GM12878 (cell line): ENCODE results near the gene FAM227A. TPM values are rescaled to one million over a fixed set of nuclear protein-coding genes. Genes with fewer than 3 reads are reported as not detected.

ENCODE experiments used
- ATAC-seq: fragments of 200-7000 bp; cut with Tn5 transposase; 3 replicates; pipeline ENCODE4 v1.9.1; 2020; ENCODE audit warnings: mild to moderate bottlenecking, moderate library complexity
- BruUV-seq: library from RNA; stranded (reverse); fragments of 400-500 nt; replicated peaks from 2 replicates; lab custom pipeline; 2021; lab: Mats Ljungman, UMichigan
- CTCF ChIA-PET: fragments of 300-600 bp; sonication (Branson Sonifier 250); formaldehyde crosslinking; extraction: SDS; loops from one replicate; lab custom pipeline; 2021; ENCODE audit warnings: inconsistent platforms; lab: Yijun Ruan, JAX
- POLR2A ChIA-PET: fragments of 350-600 bp; formaldehyde crosslinking; extraction: SDS; loops from one replicate; lab custom pipeline; 2021; ENCODE audit warnings: inconsistent platforms; lab: Charles Lee
- RAD21 ChIA-PET: fragments of 300-600 bp; sonication (Branson Sonifier 250); formaldehyde crosslinking; loops from one replicate; lab custom pipeline; 2023; ENCODE audit warnings: antibody characterized with exemption; ENCODE audit not compliant: unreplicated experiment; lab: Charles Lee
- SMC1A ChIA-PET: fragments of 300-600 bp; sonication (Branson Sonifier 250); formaldehyde crosslinking; loops from one replicate; lab custom pipeline; 2023; ENCODE audit not compliant: unreplicated experiment, uncharacterized antibody; lab: Charles Lee
- DNase-seq: peaks from one replicate; pipeline ENCODE4 v3.0.0-alpha.2; 2011; ENCODE audit warnings: low read depth, low spot score
- FAIRE-seq: peaks from 3 replicates; lab custom pipeline; 2011; peaks lifted over from hg19 to GRCh38; lab: Jason Lieb, UNC
- H2AFZ ChIP-seq: 2 replicates; pipeline ENCODE4 v1.6.0; 2011; ENCODE audit warnings: low read depth, low read length, control low read depth; ENCODE audit not compliant: control insufficient read depth
- H3K27ac ChIP-seq: 2 replicates; pipeline ENCODE4 v1.5.1; 2011; ENCODE audit warnings: control low read depth; ENCODE audit not compliant: control insufficient read depth, insufficient read depth
- H3K27me3 ChIP-seq, 2 experiments: replicated peaks in 1 of 2; 2 replicates each; pipeline versions ENCODE4 v1.6.0 to v1.6.1; 2011; ENCODE audit warnings: low read length in 1 of 2; ENCODE audit not compliant: control insufficient read depth in 2 of 2, insufficient read depth in 2 of 2
- H3K36me3 ChIP-seq, 2 experiments: 2 replicates each; pipeline ENCODE4 v1.5.1; 2011; ENCODE audit warnings: low read length in 1 of 2; ENCODE audit not compliant: control insufficient read depth in 2 of 2, insufficient read depth in 2 of 2
- H3K4me1 ChIP-seq: 2 replicates; pipeline ENCODE4 v1.6.1; 2011; ENCODE audit warnings: mild to moderate bottlenecking, low read length, moderate library complexity, mixed read lengths; ENCODE audit not compliant: control insufficient read depth, insufficient read depth
- H3K4me2 ChIP-seq: 2 replicates; pipeline ENCODE4 v1.6.0; 2011; ENCODE audit warnings: control low read depth; ENCODE audit not compliant: control insufficient read depth, insufficient read depth
- H3K4me3 ChIP-seq: fragments of 200-600 bp; sonication (generic); 2 replicates; pipeline ENCODE4 v1.5.1; 2016
- H3K79me2 ChIP-seq: 2 replicates; pipeline ENCODE4 v1.6.0; 2011; ENCODE audit warnings: low read length; ENCODE audit not compliant: control insufficient read depth, insufficient read depth
- H3K9ac ChIP-seq: 2 replicates; pipeline ENCODE4 v1.8.0; 2011; ENCODE audit warnings: low read length, control low read depth, mixed read lengths; ENCODE audit not compliant: control insufficient read depth, insufficient read depth
- H3K9me3 ChIP-seq: replicated peaks from 3 replicates; pipeline ENCODE4 v1.5.1; 2011; ENCODE audit warnings: mild to moderate bottlenecking, low read length; ENCODE audit not compliant: control insufficient read depth, insufficient read depth
- H4K20me1 ChIP-seq: 2 replicates; pipeline ENCODE4 v1.6.0; 2011; ENCODE audit not compliant: control insufficient read depth, insufficient read depth
- BACH1 ChIP-seq: fragments of 450-650 bp; IDR thresholded peaks from 2 replicates; pipeline ENCODE4 v1.6.1; 2017; ENCODE audit warnings: mild to moderate bottlenecking, borderline replicate concordance
- FOXK2 ChIP-seq: fragments of 450-650 bp; IDR thresholded peaks from 2 replicates; pipeline ENCODE4 v1.6.1; 2017; ENCODE audit warnings: mild to moderate bottlenecking, moderate library complexity
- GABPA ChIP-seq: IDR thresholded peaks from 2 replicates; pipeline ENCODE4 v1.6.1; 2014; ENCODE audit warnings: antibody characterized with exemption, low read depth, mild to moderate bottlenecking, inconsistent platforms
- KLF5 ChIP-seq: fragments of 450-650 bp; IDR thresholded peaks from 2 replicates; pipeline ENCODE4 v1.6.1; 2014; ENCODE audit warnings: mild to moderate bottlenecking; ENCODE audit not compliant: partially characterized antibody
- MAX ChIP-seq: IDR thresholded peaks from 2 replicates; pipeline ENCODE4 v1.6.1; 2012; ENCODE audit warnings: low read depth, low read length, improper control_type of control experiment
- NFYA ChIP-seq: IDR thresholded peaks from 2 replicates; pipeline ENCODE4 v1.6.1; 2011; ENCODE audit warnings: low read depth, mild to moderate bottlenecking, low read length, improper control_type of control experiment, borderline replicate concordance
- NKRF ChIP-seq: fragments of 450-650 bp; conservative IDR thresholded peaks from 2 replicates; pipeline ENCODE4 v1.6.1; 2017; ENCODE audit warnings: mild to moderate bottlenecking, moderate library complexity
- RELA ChIP-seq: fragments of 450-650 bp; IDR thresholded peaks from 2 replicates; pipeline ENCODE4 v1.8.0; 2014; ENCODE audit warnings: borderline replicate concordance; ENCODE audit not compliant: partially characterized antibody
- SP1 ChIP-seq: IDR thresholded peaks from one replicate; pipeline ENCODE4 v1.6.1; 2011; ENCODE audit warnings: low read depth, low read length
- TCF3 ChIP-seq: IDR thresholded peaks from 2 replicates; pipeline ENCODE4 v1.6.1; 2012; ENCODE audit warnings: low read depth, mild to moderate bottlenecking, low read length, borderline replicate concordance; ENCODE audit not compliant: insufficient read depth
- ZNF207 ChIP-seq: fragments of 450-650 bp; IDR thresholded peaks from 2 replicates; pipeline ENCODE4 v1.6.1; 2014; ENCODE audit warnings: antibody characterized with exemption, mild to moderate bottlenecking, borderline replicate concordance
- WGBS: methylation state at CpG from one replicate; pipeline ENCODE4 v1.1.6; 2016; ENCODE audit warnings: low lambda C conversion rate; ENCODE audit not compliant: insufficient replicate concordance, insufficient coverage; ENCODE audit errors: missing lambda C conversion rate; 5-methylcytosine and 5-hydroxymethylcytosine counted together
- in situ Hi-C: fragments of 300-500 bp; cut with MboI; formaldehyde crosslinking; loops from 9 replicates; pipeline ENCODE4 v1.14.3; 2018; ENCODE audit warnings: mixed read lengths
- intact Hi-C: fragments of 100-400 bp; cut with micrococcal nuclease; formaldehyde crosslinking; loops from one replicate; pipeline ENCODE4 v1.14.2; 2022; ENCODE audit not compliant: unreplicated experiment
- polyA plus RNA-seq, 11 experiments: library from polyadenylated mRNA; depleted of rRNA in 4 of 11; unstranded in 6 of 11; stranded (reverse) in 5 of 11; fragments of >200 nt; fragmentation: Nextera tagmentation in 4 of 11; fragmentation: Illumina TruSeq in 1 of 11; extraction: Ambion mirVana in 4 of 11; extraction: Trizol in 1 of 11; gene quantifications; 1 replicate in 1 of 11; 2 replicates in 10 of 11; pipeline versions ENCODE4 v1.2.1 to v1.2.3, GENCODE V29; 2011 to 2016; ENCODE audit warnings: inconsistent platforms in 2 of 11, missing spikeins in 2 of 11, low read depth in 1 of 11
- total RNA-seq, 4 experiments: library from RNA; depleted of rRNA in 3 of 4; stranded (reverse); fragments of >200 nt in 3 of 4; fragmentation: Illumina TruSeq in 1 of 4; extraction: Trizol in 1 of 4; gene quantifications; 2 replicates each; pipeline versions ENCODE4 v1.2.1 to v1.2.3, GENCODE V29; 2013 to 2021

The FAM227A gene
- total and polyA plus RNA-seq, 10 of the 15 experiments (the other 5 are each of a cell fraction or from before 2014, with no cell fraction given) = 0.02 to 0.59 (median 0.25) TPM

DNA sequence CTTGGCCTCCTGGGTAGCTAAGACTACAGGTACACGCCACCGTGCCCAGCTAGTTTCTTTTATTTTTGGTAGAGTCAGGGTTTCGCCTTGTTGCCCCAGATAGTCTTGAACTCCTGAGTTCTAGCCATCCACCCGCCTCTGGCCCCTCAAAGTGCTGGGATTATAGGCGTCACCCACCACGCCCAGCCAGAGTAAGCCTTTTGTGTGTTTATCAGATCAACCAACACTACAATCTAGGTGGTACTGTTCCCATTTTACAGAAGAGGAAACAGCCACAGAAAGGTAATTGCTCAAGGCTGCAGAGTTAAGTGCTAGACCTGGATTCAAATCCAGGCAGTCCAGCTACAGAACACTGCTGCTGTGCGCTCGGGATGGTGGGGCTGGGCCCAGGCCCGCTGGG lies 28.7 kb upstream of the FAM227A start:
- CTCF ChIA-PET = interaction anchor here (4.3 kb wide), 1 partner anchor 14 kb away, joined by 45 read pairs; the partner anchor contains the start of gene JOSD1
- peaks cover 15 to 18% of the 10 kb centered on the region in 2 experiments; a peak in 3 of 4 replicates for H3K36me3 ChIP-seq
- no peak for TF ChIP-seq MAX
- TF ChIP-seq BACH1 = 0 out of 2 replicates have a peak, but pooled peaks have one; percentile 8
- TF ChIP-seq, all 136 proteins: peak for 1
- no peak overlapping the region for H3K9ac ChIP-seq
- FAIRE-seq (no peak), DNase-seq (no peak), ATAC-seq (no peak)
- H3K9me3 ChIP-seq = no peaks in the 10 kb centered on the region; the same call in 2 of the 3 replicates
- intact Hi-C loops = no loop called here
- no peak overlapping the region for H2AFZ ChIP-seq
- H3K79me2 ChIP-seq = peaks cover 12% of the 10 kb centered on the region
- BruUV-seq = no TSS peak
- in situ Hi-C loops = no loop called here
- no peaks in the 10 kb centered on the region for H4K20me1 ChIP-seq
- RAD21 ChIA-PET = no interaction called here
- H3K27ac ChIP-seq = no peak overlapping the region
- over 99% methylated on average over 9 of the region's 9 CpGs for whole genome bisulfite sequencing
- POLR2A ChIA-PET = interaction anchor here (0.6 to 4.2 kb wide), 3 partner anchors 14 to 215 kb away, joined by 4 to 43 read pairs (median 14); no protein-coding TSS in a partner anchor
- H3K4me2 ChIP-seq = no peak overlapping the region
- no peak overlapping the region for H3K4me3 ChIP-seq
- SMC1A ChIA-PET = interaction anchor here (4.4 kb wide), 1 partner anchor 13 kb away, joined by 43 read pairs; the partner anchor contains the start of gene JOSD1
- H3K27me3 ChIP-seq = no peaks in the 10 kb centered on the region
- no peaks in the 10 kb centered on the region; the same call in 1 of the 2 replicates for H3K4me1 ChIP-seq

DNA sequence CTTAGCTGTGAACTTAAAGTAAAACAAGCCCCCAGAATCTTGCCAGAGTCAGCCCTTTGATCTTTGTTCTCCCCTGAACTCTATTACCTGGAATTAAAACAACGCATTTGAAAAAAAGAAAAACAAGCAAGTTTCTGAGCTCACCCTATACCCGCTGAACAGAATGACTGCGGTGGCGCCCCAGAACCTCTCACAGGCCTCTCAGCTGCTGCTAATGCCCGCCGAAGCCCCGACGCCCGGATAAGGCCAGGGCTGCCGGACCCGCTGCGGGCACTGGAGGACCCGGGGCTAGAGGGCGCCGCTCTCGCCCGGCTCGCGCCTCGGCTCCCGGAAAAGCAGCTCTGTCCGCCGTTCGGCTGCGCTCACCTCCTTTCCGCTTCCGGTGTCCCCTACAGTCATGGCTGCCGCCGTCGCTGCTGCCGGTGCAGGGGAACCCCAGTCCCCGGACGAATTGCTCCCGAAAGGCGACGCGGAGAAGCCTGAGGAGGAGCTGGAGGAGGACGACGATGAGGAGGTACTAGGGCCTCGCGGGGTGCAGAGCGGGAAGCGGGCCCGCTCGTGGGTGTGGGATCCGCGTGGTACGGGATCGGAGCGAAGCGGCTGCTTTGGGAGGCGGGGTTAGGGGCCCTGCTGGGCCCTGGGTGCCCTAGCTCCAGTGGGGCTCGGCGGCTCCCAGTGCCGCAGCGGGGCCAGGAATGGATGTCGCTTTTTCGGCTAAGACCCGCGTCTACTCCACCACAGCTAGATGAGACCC lies 25.6 kb upstream of the FAM227A start, which contains the start of gene TOMM22:
Gene TOMM22, plus strand, starts transcription at position 376 of the 754 bp plus-strand sequence. Its CDS starts 22 bp downstream, at position 398.
- under 1% methylated on average over 56 of the region's 60 CpGs for WGBS
- Histone ChIP-seq H3K9ac (peak within 1 kb of the TSS; percentile 85), H3K4me3 (peak within 1 kb of the TSS; percentile 88), H3K27ac (peak within 1 kb of the TSS; percentile 81), H3K27me3 (no peaks in the 10 kb centered on the region), H3K36me3 (peaks cover 10 to 13% of the 10 kb centered on the region in 2 experiments; a peak in 3 of 4 replicates), H3K4me1 (no peaks in the 10 kb centered on the region; the same call in 1 of the 2 replicates), H3K79me2 (peaks cover 12% of the 10 kb centered on the region), H3K4me2 (peak within 1 kb of the TSS; percentile 90), H3K9me3 (no peaks in the 10 kb centered on the region; the same call in 2 of the 3 replicates), H4K20me1 (no peaks in the 10 kb centered on the region), H2AFZ (peak within 1 kb of the TSS; percentile 91)
- FAIRE-seq = peak; percentile 79
- in situ Hi-C loops = no loop called here
- ChIA-PET CTCF (interaction anchor here (0.6 to 4.3 kb wide), 16 partner anchors 8 to 626 kb away, joined by 3 to 45 read pairs (median 4); partner anchors contain the start of genes CBY1, FAM227A and JOSD1), POLR2A (interaction anchor here (0.6 to 4.2 kb wide), 9 partner anchors 11 to 190 kb away, joined by 3 to 43 read pairs (median 3); partner anchors contain the start of genes CBX6 and GTPBP1), RAD21 (interaction anchor here (0.7 to 2.3 kb wide), 8 partner anchors 12 to 29 kb away, joined by 3 to 14 read pairs (median 4); partner anchors contain the start of genes CBY1, GTPBP1 and JOSD1), SMC1A (interaction anchor here (0.8 to 4.4 kb wide), 10 partner anchors 11 to 629 kb away, joined by 3 to 43 read pairs (median 4); partner anchors contain the start of genes GTPBP1 and JOSD1)
- no TSS peak for BruUV-seq
- intact Hi-C loops = loop anchor here (1.0 to 2.0 kb wide), 2 partner anchors 25 to 629 kb away; partner anchors contain the start of genes CBY1 and FAM227A
- peak; percentile 100 for ATAC-seq
- peak; percentile 53 for DNase-seq
- peak; percentile 87 for TF ChIP-seq RELA
- TF ChIP-seq KLF5 = peak; percentile 84
- TF ChIP-seq ZNF207 = peak; percentile 97
- TF ChIP-seq NFYA = no peak
- peak; percentile 99 for TF ChIP-seq GABPA
- TF ChIP-seq TCF3 = peak; percentile 62; the same call in 1 of the 2 replicates
- peak; percentile 64 for TF ChIP-seq SP1
- TF ChIP-seq NKRF = peak; percentile 93
- no peak; the same call in 1 of the 2 replicates for TF ChIP-seq FOXK2
